GM12891 (cell line): ENCODE data around the gene PPM1A.

ENCODE experiments used
- POLR2A ChIP-seq: IDR thresholded peaks from 2 replicates; pipeline ENCODE4 v1.6.1; 2011; ENCODE audit warnings: low read depth, low read length, control low read depth
- POLR2AphosphoS5 ChIP-seq: IDR thresholded peaks from 2 replicates; pipeline ENCODE4 v1.6.1; 2011; ENCODE audit warnings: low read depth, low read length, control low read depth

- no peak for TF ChIP-seq POLR2AphosphoS5
- no peak for TF ChIP-seq POLR2A
Observed at GRCh38 chr14:60265163-60265562, 16.1 kb downstream of the PPM1A start.
